Stimulated activated CD4-positive, alpha-beta T cell treated with anti-CD3 and anti-CD28 coated beads, TNF-alpha, amount 100 ng/mL, for 1 hour (primary cell): Measurements from ENCODE around the gene FAM114A2.

Experiments
- DNase-seq, 3 donors: peaks; one replicate each; pipeline ENCODE4 v3.0.0-alpha.2; 2020; ENCODE audit warnings: low read depth in 3 of 3, low spot score in 1 of 3

The FAM114A2 gene

GRCh38 chr5:153987301-153987700, 51.4 kb downstream of the FAM114A2 start:
- DNase-seq, result no peak

DNA sequence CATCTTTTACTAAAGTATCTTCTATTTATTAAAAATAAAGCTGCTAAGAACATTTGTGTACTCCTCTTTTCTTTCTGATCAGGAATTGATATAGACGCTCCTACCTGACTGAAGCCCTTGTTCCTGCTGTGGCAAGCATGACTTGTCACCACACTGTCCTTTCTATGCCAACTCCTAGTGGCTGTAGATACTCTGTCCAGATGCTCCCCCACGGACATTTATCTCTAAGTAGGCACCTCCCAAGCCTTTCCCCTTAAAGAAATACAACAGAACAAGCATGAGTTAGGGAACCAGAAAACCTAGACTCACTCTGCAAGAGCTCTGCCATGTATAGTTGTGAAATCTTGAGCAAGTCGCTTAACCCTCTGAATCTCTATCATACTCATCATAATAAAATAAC, 53.2 kb downstream of the FAM114A2 start:
- DNase-seq, result no peak

DNA sequence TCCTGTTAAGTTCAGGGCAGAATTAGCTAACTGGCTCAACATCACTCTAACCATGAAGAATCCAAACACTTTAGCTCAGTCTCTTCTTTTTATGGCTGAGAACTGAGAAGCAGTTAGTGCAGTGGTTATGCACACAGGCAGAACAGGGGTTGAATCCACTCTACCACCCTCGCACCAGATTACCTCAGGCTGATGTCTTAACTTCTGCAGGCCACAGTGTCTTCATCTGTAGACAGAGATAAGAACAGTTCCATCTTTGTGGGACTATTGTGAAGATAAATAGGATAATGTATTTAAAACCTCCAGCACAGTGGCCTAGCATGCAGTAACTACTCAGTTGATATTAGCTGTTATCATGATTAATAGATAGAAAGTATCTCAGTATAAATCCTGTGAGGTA, 54.8 kb downstream of the FAM114A2 start:
- DNase-seq, result no peak

- DNase-seq, result no peak
Measured at GRCh38 chr5:153981905-153982605, 56.7 kb downstream of the FAM114A2 start.

DNA sequence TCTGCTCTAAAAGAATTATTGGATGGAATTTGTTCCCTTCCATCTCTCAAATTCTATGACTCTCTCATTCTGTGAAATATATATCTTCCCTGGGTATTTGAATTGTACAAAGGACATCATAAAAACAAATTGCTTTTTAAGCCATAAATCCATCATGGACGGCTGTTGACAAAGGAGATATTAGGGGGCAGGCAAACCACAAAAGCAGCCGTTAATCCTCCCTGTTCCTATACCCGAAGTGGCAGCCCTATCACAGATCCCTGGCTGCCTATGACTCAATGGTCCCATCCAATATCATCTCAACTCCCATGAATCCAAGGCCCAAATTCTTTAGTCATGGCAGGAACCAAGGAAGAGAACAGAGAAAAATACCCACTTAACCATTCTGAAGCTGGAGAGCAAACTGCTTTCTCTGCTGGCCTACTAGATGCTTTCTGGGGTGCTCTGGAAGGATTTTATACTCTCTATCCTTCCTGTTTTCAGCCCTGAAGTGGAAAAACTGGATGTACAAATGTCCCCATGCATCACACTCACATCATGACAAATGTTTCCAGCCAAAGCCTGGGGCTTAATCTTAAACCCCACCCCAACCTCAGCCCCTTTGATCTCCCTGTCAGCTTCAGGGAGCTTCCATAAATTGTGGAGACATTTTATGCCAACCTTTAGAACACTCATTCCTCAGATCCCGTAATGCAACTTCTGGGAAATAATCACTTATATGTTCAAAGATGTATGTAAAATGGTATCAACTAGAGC, 59.5 kb downstream of the FAM114A2 start:
- DNase-seq, result no peak

DNA sequence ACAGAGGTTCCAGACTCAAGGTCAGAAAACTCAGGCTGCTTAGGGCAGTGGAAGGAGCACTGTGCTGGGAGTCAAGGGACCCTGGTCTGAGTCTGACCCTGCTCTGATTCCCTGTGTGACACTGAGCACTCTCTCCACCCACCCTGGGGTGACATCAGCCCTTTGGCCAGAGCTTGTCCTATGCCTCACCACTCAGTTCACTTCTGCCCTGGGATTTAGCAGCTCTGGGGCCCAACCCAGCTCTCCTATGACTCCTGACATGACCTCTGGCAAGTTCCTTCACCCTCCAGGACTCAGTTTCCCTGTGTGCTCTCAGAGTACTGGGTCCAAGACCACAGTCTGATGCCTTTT, 63.9 kb downstream of the FAM114A2 start:
- DNase-seq, result no peak

DNA sequence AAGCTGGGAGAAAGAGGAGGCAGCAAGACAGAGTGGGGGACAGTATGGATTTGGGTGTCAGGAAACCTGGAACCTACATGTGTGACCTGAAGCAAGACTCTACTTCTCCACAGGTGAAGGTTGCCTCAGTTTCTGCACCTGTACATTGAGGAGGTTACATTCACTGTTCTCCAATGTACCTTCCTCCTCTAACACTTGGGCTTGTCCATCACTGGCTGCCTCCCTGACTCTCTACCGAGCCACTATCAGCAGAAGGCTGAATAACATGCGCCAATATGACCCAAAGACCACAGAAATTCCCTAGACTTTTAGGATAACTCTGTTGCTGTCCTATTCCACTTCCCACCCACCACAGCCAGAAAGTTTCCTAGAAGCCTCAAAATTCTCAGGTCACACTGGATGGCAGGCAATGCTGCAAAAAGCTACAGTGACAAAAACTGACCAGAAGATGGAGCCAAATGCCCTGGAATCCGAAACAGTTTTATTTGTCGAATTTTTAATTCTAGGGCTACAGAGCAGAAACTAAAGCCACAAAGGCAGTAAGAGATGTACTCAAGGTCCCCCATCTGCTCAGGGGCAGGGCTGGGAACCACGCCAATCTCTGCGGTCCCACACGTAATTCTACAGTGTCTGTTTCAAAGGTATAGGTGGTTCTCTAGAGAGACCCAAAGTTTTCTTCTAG, 64.4 kb downstream of the FAM114A2 start:
- no peak for DNase-seq

DNA sequence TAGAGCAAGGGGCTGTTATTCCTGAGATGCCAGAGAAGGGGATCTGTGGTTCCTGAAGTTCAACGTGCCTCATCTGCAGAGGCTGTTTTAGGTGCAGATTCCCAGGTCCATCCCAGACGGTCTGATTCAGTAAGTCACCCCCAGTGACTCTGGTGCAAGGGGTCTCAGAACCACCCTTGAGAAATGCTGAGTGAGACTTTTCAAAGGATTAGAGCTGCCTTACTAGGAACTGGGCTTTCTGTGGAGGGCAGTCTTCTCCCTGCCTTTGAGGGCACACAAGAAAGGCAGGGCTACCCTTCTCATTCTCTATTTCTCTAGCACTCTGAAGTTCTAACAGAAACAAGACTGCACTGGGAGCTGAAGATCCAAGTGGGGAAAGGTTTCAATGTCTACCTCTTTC, 66.5 kb downstream of the FAM114A2 start:
- DNase-seq, result no peak

DNA sequence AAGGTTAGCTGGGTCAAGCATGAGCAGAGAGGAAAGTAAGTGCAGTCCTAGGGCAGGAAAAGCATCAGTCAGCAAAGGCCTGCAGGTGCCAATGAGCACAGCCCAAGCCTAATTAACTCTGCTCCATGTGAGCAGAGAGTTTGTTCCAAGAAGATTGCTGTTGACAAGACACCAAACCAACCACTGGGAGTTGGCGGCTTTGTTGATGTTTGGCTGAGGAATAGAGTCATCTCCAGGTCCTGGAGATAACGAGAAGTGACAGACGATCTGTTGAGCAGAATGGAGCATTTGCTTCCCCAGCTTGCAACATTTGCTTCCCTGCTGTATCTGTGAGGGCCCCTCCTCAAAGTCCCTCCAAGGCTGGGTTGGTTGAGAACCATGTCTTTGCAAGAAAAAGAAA, 68.2 kb downstream of the FAM114A2 start:
- DNase-seq, result no peak

- DNase-seq, result no peak
Measured at GRCh38 chr5:153969563-153969895, 69.2 kb downstream of the FAM114A2 start.

DNA sequence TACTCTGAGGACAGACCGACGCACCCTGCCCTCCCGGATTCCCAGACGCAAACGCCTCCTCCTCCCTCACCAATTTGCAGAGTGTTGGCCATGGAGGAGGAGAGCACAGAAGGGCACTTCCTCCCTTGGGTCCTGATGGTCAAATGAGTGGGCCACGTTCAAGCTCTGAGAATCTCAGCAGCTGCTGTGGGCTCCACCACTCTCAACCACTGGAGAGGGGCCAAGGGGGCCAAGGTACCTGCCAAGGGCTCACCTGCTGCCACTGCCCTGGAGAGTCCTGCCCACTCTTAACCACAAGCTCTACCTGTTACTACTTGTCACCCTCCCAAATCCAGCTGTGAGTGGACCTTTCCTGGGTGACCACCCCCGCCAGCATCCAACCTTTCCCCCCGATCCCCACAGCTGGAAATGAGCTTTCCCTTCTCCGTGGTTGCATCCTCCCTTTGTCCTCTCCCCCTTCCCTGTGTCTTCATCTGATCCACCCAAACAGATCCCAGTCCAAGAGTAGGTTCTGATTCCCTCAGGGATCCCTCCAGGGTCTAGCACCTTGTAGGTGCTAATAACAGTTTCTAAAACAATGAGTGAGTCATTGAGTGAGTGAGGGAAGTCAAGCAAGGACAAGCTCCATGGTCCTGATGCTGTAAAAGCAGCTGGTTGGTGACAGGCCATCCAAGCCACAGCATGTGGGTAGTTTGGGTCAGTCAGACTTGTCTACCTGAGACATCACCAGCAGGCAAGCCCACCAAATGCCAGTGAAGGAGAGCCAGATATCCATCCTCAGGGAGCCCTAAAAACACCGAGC, 69.7 kb downstream of the FAM114A2 start:
- no peak for DNase-seq

DNA sequence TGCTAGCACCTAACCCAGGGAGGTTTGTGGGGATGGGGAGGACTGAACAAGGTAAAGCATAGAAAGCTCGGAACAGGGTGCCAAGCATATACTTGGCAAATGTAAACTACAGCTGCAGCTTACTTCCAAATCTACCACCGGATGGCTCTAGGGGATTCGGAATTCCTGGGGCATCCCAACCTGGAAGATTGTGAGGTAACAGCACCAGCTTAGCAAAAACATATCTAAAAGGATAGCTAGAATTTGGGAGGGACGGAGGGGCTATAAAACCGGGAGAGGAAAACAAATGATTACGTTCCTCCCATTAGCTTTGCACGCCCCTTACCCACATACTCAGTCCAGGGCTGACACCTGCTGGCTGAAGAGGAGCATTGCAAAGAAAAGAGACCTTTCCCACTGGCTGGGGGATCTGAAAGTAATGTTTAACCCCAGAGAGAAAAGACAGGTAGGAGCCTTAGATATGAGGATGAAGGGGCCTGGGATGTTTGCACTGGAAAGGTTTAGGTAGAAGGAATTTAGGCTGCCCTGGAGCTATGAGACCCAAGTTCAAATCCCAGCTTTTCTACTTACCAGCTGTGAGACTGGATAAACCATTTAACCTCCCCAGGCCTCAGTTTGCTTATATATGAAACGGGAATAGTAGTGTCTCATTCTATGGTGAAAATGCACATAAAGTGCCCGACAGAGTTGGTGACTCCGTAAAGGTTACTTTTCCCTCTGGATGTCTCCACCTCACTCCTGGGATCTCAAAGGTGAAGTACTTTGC, 73.6 kb downstream of the FAM114A2 start:
- no peak for DNase-seq

GRCh38 chr5:153964191-153964879, 74.4 kb downstream of the FAM114A2 start:
- no peak for DNase-seq

DNA sequence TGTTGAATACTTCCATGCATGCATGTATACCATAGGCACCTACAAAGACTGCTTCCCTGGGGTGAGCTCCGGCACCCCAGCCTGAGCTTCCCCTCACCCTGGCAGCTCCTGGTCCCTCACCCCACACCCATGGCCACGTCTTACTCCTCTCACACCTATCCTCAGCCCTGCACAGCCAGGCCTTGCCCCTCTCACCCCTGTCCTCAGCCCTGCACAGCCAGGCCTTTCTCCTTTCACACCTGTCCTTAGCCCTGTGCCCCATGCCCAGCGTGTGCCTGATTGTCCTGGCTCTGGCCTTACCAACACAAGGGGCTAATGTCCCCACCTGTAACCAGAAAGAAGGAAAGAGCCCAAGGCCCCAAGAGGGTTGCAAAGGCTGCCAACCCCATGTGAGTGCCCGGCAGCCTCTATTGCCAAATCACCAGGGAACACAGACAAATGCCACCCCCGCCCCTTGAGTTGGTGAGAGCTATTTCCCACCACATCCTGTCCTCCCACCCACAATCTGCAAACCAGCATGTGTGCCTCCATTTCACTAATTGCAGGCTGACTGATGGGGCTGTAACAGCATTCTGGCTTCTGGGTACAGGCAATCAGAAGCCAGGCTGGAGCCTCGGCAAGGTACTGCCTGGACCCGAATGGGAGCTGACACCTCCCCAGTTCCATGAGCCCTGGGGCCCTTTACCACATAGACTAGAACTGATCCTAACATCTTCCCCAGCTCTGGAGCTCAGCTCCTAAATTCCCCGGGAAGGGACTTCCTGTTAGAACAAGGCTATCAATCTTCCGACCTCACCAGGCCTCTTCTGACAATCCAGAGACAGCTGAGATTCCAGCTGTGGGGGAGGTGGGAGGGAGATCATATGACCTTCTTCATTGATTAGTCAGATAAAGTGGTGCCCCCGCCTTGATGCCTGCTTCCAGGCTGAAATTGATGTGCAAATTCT, 78.2 kb downstream of the FAM114A2 start:
- no peak for DNase-seq

- no peak for DNase-seq
Measured at GRCh38 chr5:153959134-153959957, 79.4 kb downstream of the FAM114A2 start.

DNA sequence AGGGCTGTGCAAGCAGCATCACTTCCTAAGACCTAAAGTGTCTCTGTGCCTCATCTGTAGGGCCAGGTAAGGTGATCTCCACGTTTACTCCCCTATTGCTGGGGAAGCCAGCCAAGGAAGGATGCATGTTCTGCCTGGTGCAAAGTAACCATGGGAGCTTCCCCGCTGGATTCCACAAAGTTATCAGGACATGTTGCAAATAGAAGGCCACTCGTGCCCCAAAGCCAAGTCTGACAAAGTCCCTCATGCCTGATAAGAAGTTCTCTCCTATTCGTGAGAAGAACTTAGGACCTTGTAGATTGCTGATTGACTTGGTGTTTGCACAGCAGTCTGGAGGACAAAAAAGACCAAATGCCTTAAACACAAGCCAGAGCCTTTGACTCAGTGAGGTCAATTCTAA, 81.5 kb downstream of the FAM114A2 start:
- DNase-seq, result no peak

GRCh38 chr5:153953411-153953810, 85.3 kb downstream of the FAM114A2 start:
- no peak for DNase-seq

DNA sequence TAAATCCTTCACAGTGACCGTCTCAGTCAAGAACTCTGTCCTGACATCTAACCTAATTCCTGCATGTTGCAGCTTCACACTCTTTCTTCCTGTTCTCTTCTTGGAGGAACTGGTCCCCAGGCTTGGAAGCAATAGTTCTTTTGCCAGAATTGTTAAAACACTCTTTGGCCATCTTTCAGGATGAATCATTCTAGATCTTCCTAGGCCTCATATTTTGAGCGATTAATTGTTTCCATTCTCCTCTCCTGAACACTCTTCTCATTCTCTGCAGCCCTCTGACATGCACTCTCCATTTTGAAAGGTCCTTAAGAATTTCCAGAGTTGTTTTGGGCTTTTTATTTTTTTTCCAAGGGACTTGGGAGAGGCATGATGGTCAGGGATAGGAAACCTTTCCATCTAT, 85.8 kb downstream of the FAM114A2 start:
- DNase-seq, result no peak
